CD4-positive, alpha-beta T cell treated with Interleukin-4 for 4 hours (primary cell): ENCODE data around the gene DDN.

Experiments used
- DNase-seq: peaks from one replicate; pipeline ENCODE4 v3.0.0-alpha.2; 2020

The DDN gene

DNA sequence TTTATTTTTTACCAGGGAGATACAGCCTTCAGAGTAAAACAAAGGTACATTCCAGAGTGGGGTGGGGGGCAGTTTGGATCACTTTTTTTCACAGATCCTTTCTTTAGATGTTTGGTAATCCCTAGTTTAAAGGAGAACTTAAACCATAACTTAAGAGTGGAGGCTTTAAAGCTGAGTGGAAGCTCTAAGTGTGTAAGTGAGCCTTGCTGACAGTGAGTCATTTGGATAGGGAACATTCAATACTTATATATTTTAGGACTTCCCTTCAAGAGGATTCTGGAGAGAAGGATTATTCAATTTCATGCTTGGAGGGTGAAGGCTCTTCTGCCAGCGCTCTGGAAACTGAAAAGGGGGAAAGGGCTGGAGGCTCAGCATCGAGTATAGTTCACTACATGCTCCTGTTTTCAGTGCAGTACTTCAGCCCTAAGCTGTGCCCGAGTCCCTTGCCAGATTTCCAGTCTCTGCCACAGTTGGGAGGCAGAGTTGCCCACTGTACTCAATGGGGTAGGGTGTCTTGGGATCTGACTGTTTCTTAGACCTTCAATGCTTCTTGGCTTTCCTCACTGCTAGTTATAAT, 11.0 kb upstream of the DDN start:
- no peak for DNase-seq

DNA sequence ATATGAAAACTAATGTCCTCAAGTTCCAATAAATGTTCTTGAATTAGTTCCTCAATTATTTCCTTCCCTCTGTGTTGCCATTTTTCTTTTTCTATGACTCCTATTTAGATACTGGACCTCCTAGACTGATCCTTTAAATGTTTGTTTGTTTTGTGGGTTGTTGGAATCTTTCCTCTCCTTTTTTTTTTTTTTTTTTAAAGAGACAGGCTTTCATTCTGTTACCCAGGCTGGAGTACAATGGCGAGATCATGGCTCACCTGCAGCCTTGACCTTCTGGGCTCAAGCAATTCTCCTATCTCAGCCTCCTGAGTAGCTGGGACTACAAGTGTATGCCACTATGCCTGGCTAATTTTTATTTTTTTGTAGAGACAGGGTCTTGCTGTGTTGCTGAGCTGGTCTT, 9.8 kb upstream of the DDN start:
- no peak for DNase-seq

GRCh38 chr12:49000346-49000745, 1.2 kb upstream of the DDN start:
- DNase-seq, result no peak

GRCh38 chr12:48998497-48999353, 450 bp downstream of the DDN start:
- DNase-seq, result no peak

DNA sequence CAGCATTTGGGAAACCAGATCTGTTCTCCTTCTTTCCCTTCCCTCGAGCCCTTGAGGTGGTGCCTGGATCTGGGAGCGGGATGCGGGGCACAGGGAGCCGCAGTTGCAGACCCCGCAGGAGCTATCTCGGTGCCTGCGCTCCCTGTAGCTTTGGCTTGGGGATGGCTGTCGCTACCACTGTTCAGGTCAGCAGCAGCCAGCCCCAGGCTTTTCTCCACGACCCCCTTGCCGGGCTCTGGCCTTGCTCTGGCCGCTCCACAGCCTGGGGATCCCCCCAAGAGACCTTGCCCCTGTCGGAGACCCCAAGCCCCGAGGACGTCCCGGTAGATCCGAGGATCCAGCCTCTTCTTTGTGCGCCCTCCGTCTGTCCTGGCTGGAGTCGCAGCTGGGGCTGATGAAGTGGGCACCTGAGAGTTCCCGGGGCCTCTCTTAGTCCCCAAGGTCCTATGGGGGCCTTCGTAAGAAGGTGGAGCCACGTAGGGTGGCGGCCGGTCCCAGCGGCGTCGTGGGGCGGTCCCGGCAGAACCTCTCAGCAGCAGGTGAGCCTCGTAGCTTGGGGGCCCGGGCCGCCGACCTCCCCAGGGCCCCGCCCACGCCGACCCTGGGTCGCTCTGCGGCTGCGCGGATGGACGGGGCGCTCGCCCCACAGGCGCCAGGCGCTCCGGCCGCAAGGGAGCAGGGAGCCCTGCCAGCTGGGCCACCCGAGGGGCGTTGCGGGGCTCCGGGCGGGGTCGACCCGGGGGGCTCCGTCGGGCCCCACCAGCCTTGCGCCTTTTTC, 1.3 kb downstream of the DDN start:
- DNase-seq, result no peak

DNA sequence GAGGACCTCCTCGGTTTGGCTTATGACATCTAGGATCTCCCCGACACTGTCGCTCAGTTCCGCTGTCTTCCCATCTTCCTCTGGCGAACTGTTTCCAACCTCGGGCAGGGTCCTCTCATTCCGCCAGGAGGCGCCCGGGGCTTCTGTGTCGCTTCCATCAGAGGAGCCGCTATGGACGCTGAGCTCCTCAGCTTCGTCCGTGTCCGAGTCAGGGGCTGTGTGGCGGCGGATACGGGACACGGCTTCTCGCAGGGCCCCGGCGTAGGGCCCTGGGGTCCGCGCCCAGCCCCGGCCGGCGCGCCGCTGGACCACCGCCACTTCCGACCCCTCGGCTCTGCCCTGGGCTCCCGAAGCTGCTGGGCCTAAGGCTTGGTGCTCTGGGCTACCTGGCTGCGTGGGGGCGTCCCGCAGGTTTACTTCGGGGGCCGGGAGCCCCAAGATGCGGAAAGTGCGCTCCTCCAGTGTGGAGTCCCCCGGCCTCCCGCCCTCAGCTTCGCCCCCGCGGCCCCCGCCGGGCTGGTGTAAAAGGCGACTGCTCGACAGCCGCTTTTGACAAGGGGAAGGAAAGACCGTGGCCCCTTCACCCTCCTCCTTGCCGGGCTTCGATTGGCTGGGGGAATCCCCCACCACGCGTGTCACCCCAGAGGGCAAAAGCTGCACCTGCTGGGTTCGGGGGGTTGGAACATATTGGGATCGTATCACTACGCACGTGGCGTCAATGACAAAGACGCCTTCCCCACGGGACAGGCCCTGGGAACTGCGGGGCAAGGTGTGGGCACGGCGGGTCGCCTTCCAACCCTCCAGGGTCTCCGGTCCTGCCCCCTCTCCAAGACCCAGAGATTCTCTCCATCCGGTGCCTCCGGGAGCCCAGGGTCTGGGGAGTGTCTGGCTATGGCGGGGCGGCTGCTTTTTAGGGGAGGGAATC, 2.1 kb downstream of the DDN start:
- peak; percentile 41 for DNase-seq

- DNase-seq, result no peak
Observed at GRCh38 chr12:48995086-48995879, 3.9 kb downstream of the DDN start.

DNA sequence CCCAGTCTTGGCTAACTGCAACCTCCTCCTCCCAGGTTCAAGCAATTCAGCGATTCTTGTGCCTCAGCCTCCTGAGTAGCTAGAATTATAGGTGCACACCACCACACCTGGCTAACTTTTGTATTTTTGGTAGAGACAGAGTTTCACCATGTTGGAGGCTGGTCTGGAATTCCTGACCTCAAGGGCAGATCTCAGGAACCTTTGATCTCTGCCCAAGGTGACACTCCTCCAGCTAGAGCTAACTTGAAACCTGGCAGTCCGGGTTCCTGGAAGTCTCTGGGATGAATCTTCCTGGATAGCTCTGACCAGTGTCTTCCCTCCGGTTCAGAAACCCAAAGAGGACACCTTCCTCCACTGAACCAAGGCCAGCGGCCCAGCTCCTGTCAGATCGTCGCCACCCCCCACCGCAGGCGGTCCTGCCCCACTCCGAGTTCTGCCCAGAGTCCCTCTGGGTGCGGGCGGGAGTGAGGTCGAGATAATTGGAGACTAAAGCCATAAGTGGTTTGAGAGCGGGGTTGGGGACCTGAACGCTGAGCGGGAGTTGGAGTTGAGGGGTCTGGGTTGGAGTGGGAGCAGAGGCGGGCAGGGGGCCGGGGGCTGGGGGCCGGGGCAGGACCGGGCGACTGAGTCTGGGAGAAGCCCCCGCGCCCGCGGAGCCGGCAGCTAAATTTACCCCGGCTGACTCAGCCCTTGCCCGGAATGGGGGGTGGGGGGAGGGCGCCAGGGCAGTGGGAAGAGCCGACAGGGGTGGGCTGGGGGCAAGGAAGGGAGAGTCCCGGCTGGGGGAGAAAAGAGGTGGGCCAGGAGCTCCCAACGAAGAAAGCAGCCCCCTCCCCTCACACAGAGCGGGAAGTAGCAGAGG, 4.7 kb downstream of the DDN start:
- DNase-seq, result no peak

- no peak for DNase-seq
Observed at GRCh38 chr12:48993787-48994186, 5.4 kb downstream of the DDN start.

GRCh38 chr12:48991247-48992050, 7.7 kb downstream of the DDN start:
- DNase-seq, result no peak

- DNase-seq, result no peak
Observed at GRCh38 chr12:48990552-48990951, 8.6 kb downstream of the DDN start.

DNA sequence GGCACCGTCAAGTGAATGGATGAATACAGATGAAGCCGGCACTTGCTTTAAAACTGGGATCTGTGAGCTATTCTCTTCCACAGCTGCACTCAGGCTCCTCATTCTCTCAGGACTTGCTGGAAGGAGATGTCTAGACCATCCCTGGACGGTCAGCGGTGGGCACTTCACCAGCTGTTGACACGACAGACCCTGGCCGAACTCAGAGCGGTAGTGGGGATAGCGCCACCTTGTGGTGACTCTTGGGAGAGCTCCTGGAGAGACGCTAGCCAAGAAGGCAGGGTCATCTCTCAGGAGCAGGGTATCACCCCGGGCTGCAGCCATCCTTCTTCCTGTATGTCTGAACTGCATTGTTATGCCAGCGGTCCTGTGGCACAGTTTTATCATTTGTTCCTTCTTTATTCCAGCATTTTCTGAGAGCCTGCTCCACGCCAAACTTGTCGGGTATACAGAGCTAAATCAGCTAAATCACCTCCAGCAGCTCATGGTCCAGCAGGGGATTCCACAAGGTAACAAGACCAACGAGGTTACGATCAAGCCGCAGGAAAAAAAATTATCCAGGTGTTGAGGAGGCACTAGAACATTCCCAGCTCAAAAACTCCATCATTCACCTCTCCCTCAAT, 11.0 kb downstream of the DDN start:
- peak; percentile 60 for DNase-seq

DNA sequence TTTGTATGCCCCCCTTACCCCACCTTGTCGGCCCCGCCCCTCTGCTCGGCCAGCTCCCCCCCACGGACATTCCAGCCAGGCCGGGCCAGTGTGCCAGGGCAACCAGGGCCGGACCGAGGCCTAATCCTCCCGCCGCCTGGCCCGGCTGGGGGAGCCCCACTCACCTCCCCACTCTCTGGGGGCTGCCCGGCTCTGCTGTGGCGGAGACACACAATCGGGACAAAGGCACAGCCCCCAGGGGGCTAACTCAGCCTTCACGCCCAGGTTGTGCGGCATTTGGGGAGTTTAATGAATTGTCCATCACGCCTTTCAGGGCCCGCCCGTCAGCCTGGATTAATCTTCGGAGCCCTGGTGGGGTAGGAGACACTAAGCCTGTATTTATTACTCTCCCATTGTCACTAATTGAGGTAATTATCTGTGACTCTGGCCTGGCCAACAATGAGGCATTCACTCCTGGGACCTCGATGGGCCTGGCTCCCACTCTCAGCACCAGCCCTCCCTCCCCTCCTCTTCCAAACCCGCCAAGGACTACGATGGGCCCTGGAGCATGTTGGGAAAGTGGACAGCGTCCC, 12.4 kb downstream of the DDN start:
- no peak for DNase-seq

GRCh38 chr12:48985901-48986300, 13.3 kb downstream of the DDN start:
- DNase-seq, result no peak

DNA sequence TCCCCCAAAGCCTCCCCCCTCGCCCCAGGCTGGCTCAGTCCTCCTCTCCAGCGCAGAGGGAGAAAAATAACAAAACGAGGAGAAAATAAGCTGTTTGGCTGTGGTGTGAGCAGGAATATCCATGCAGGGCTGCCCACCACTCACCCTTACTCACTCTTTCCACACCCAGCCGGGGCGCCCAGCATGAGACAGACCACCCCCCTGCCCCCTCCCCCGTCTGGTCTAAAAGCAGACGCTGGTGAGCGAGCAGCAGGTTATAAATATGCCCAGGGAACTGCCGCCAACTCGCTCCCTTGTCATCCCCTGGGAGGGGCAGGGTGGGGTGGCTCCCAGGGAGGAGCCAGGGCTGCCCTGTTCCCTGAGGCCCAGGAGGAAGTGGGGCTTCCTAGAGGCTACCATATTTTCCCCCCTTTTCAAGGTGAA, 13.7 kb downstream of the DDN start:
- no peak for DNase-seq

- no peak for DNase-seq
Observed at GRCh38 chr12:48982397-48983080, 16.6 kb downstream of the DDN start.

- DNase-seq, result no peak
Observed at GRCh38 chr12:48981757-48982157, 17.4 kb downstream of the DDN start.

DNA sequence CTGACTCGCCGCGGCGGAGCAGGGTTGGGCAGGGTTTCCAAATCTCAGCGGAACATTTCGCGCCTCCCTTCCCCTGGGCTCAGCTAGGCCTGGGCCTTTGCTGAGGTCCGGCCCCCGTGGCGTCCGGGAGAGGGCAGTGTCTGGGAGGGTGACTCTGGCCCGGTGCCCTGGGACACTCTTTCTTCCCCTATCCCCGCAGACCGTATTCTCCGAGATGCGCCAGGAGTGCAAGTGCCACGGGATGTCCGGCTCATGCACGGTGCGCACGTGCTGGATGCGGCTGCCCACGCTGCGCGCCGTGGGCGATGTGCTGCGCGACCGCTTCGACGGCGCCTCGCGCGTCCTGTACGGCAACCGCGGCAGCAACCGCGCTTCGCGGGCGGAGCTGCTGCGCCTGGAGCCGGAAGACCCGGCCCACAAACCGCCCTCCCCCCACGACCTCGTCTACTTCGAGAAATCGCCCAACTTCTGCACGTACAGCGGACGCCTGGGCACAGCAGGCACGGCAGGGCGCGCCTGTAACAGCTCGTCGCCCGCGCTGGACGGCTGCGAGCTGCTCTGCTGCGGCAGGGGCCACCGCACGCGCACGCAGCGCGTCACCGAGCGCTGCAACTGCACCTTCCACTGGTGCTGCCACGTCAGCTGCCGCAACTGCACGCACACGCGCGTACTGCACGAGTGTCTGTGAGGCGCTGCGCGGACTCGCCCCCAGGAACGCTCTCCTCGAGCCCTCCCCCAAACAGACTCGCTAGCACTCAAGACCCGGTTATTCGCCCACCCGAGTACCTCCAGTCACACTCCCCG, 18.0 kb downstream of the DDN start:
- DNase-seq, result peak; percentile 51
